GM19193 (cell line): ENCODE data around the gene DGKB.

Source experiments
- POLR2A ChIP-seq: IDR thresholded peaks from 4 replicates; pipeline ENCODE4 v1.6.1; 2011; ENCODE audit not compliant: insufficient read depth, insufficient read length; ENCODE audit errors: extremely low read depth

The DGKB gene

DNA sequence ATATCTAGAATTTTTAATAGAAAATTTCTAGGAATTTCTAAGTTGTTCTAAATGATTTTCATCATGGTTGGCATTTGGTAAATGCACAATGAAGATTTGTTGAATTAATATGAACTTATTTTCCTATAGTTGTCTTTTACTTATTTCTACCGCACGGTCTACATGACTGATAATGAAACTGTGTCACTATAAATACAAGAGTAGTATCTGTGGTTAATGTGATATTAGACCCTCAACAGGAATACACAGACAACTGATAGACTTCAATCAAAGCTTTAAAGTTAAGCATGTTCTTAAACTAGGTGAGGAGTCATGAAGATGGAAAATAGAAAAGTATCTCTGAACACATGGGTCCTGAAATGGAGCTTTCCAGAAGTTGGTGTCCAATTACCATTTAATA, 615.2 kb downstream of the DGKB start:
- TF ChIP-seq POLR2A: no peak

DNA sequence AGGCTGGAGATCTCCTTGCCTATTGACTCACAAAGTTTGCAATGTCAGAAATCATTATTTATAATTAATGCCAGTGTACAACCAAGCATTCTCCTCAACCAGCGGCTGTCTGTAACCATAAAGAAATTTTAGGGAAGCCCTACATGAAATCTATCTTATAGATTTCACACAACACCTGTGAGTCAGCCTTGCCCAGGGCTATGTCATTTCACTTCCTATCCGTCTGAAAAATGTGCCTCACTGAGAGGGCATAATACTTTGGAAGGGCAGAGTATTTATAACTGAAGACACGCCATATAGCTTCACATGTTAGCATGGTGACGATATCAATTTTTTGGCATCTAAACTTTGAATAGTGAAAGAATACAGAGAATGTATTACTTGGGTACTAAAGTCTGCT, 616.5 kb downstream of the DGKB start:
- no peak for TF ChIP-seq POLR2A

DNA sequence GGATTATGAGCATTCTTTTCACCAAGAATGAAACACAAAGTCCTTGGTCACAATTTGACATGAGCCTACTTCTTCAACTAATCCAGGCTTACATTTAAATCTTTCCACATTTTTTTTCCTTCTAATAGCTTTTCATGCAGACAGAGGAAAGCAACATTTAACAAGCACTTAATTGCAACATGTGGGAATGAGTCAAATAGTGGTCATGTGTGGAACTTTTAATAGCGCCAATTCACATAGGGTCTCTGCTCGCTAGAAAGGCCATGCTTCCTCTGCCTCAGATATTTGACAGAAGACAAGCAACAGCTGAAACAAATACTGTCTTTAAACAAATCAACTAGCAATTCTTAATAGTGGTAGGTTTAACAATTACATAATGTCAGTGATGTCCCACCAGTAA, 627.2 kb downstream of the DGKB start:
- TF ChIP-seq POLR2A: no peak

DNA sequence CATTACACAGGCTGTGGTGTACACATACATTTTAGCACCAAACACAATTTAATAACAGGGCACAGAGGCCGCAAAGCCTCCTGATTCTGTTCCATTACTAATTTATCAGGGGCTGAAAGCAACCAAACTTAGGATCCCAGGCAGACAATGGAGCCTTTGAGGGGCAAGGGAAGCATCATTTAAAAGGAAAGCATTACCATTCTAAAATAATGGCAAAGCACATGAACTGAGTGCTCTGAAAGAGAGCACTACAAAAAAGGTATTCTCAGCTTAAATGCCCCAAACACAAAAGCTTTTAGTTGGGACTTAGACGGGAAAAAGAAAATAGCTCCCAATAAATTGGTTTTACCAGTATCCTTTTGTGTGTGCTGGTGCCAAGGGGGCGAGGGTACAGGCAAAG, 631.1 kb downstream of the DGKB start:
- no peak for TF ChIP-seq POLR2A

DNA sequence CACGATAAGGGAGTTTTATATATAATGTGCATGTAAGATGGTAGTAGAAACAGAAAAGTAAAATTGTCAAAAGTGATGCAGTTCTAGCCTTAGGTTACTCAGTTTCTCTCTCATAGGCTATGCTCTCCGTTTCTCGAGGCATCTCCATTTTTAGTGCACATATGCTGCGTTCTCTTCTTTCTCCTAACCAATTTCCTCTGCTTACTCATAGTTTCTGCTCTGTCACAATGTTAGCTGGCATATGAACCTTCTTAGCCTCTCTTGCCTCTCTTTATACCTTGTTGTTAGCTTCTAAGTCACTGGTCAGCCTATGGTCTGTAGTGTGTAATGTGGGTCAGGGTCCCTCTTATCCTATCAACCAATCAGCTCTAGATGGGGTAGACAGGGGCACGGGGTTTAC, 632.5 kb downstream of the DGKB start:
- TF ChIP-seq POLR2A: no peak

DNA sequence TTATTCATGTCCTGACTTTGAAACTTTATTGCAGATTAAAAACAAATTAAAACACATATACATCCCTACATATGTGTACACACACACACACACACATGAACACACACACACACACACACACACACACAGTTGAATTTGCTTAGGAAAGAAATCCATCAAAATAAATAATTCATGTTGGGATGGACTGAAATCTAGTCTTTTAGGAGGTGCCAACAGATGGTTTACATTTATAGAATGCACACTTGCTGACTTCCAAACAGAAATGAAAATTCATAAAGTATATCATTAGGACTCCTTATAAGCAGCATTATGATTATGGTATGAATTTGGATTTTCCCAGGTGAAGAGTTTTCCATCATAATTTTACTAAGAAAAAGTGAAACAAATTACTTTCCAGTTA, 642.5 kb downstream of the DGKB start:
- no peak for TF ChIP-seq POLR2A

DNA sequence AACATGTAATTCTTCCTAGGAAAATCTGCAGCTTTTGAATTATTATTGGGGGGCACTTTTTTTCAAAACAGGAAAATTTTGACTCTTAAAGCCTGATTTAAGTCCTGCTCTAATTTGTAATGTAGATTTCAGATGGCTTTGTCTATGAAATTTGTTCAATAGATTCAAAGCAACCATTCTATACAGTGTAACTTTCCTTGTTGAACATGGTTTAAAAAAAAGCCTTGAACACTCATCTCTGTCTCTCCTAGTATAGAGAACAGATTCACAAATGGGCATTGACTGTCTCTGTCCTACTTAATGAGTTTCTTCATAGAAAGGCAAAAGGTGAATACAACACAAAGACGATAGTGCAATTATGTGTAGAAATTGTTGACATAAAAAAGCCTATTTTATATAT, 643.7 kb downstream of the DGKB start:
- TF ChIP-seq POLR2A: no peak

DNA sequence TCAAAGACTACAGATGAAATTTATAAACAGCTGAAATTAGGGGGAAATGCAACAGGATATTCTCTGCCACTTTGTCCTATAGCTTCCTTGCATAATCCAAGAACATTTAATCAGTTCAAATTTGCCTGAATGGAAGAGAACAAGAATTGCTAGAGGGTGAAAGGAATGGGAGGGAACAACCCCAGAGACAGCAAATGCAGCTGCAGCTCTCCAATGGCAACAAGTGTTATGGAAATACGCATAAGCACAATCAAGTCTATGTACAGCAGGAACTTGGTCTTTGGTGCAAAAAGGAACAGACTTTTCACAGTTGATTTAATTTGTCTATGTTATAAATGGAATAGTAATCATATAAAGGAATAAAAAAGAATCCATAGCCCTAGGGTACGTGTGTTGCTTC, 644.1 kb downstream of the DGKB start:
- TF ChIP-seq POLR2A: no peak

DNA sequence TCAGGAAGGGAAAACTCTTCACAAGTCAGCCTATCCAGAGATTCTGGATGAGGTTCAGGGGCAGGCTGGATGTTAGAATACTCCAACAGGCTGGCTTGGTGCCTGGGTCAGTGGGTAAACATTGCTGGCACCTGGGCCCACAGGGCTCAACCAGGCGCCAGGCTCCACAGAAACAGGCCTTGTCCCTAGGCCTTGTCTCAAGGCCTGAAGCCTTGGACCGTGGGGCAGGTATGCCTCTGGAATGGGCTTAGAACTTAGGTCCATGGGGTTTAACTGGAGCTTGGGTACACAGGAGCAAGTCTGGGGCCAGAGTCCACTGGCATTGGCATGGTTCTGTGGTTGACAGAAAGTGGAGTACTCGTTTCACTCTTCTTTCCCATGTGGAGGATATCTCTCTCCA, 650.1 kb downstream of the DGKB start:
- no peak for TF ChIP-seq POLR2A

DNA sequence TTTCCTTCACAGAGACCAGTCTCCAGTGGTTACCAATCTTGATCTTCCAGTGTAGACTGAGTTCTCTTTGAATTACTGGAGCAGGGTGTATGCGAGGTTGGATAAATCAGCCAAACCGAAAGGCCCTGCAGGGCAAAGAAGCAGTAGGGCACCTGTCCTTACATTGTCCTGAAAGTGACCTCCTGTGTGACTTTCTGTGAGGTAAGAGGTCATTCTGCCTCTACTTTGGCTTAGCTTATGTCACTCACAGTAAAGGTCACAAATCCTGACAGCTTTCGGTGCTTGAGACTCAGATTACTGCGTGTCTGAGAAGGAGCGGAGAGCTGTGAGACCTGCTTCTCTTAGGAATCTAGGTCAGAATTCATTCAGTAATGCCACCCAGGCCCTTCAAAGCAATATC, 660.4 kb downstream of the DGKB start:
- no peak for TF ChIP-seq POLR2A

DNA sequence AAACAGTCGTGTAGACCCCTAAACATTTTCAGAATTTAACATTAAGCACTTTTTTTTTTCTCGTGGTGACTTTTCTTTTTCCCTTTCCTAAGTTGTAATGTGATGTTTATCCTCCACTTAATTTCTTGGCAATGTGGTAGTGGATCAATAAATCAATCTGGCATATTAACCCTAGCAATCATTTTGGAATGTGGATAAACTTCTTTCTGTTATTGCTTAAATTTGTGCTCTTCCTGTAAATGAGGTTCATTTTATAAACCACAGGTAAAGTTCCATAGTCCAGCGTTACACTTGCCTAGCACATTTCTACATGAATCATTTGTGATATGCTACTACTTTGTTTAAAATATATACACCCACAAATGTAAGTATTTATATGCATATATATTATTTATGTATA, 665.7 kb downstream of the DGKB start:
- TF ChIP-seq POLR2A: no peak

DNA sequence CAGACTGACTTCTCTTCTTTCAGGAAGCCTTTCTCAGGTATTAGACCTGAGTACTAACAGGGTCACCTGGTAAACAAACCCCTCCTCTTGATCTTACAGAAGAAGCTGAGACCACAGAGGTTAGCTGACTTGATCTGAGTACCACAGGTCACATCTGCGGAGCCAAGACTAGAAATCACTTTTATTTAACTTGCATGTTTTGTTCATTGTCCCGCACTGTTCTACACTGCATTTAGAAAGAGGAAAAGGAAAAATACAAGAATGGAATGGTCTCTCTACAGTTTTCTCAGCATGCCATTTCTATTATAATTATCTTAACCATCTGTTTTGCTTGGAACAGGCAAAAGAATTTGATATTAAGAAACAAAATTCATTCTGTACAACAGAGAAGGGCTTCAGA, 667.5 kb downstream of the DGKB start:
- TF ChIP-seq POLR2A: no peak

DNA sequence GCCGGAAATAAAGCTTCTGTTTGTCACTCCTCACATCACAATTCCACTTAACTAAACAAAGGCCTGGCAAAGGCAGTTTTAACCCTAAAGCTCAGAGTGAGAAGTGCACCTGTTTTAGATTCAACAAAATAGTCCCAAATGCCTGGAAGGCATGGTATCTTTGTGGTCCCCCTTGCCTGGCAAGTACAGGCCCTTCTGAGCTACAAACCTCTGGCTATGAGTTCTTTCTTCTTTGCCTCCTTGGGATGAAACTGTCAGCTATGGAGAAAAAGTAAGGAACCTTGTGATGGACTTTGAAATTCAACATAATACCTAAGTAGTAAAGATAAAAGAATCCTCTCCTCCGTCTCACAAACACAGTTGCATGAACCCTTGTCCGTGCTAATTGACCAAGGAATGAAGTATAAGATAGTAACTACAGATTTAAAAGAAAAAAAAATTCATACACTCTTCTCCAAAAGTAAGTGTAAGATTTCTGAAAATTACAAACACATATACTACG, 668.6 kb downstream of the DGKB start:
- no peak for TF ChIP-seq POLR2A

DNA sequence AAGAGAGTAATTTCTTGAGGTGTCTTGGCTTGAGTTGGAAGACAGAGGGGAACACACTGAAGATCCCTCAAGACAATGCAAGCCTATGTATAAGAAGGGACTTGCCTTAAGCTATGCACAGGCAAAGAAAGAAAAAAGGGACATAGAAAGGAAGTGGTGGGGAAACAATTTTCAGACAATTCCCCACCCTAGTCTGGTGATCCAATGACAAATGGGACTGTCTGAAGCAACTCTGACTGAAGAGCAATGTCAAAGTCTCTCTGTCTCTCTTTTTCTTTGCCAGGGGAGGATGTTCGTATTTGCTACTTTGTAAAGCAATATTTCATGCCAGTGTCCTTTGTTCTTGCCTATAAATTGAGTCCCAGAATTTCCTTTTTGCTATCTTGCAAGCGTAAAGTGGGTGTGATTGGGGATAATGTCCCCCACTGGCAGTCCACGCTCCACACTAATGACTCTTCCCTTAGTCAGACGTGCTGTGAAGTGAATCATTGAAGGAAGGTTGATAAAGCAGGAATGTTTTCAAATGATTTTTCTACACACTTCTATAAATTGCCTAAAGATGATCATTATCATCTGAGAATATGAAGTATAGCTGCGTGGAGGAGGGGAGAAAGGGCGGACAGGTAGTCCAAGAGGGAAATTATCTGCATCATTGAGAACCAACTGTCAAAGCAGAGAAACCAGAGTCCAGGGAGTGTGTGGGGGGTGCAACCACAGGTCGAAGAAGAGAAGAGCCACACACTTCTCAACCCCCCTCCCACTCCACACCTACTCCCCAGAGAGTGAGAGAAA, 669.3 kb downstream of the DGKB start:
- TF ChIP-seq POLR2A: no peak

DNA sequence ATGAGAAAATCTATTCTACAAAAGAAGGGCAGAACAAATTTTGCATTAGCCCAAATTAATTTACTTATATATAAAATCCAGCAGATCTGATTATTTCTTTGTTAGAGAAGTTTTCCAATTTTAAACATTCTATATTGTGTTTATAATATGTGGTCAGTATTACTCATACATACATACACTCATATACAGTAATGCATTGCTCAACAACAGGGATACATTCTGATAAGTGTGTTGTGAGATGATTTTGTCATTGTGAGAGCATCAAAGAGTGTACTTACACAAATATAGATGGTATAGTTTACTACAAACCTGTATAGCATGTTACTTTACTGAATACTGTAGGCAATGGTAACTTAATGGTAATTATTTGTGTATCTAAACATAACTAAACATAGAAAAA, 673.5 kb downstream of the DGKB start:
- TF ChIP-seq POLR2A: no peak

DNA sequence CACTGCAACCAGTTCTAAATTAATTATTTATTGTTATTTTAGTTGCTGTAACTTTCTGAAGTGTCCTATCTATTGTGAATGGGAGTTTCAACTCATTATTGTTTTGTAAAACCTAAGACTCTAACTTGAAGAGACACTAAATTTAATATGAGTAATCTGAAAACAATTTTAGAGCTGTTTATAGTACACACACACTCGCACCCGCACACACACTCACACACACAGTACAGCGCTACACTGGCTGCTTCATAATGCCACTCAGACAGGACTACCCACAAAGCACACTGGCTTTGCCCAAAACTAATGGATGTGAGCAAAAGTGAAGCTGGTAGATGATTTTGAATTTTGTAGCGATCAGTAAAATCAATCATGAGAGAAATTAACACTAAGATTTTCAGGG, 674.2 kb downstream of the DGKB start:
- TF ChIP-seq POLR2A: no peak

DNA sequence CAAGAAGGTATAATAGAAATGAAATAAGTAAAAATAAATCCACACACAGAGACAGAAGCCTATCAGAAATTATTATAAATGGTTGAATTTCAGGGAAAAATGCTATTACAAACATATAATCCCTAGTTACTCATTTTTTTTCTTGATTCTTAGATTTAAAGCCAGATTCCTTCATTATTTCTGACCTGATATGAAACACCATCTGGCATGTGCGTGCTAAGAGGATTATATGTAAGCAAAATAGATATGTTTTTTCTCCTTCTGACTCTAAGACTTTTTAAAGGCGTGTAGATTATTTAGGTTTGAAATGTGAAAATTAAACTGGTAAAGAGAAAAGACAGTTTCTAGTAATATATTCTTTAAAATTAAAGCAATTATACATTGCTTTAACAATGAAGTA, 676.4 kb downstream of the DGKB start:
- TF ChIP-seq POLR2A: no peak
